HEK293 (cell line): Measurements from ENCODE around the gene BOLL.

Experiments used
- CTCF ChIA-PET: fragments of 350-600 bp; formaldehyde crosslinking; extraction: SDS; loops from one replicate; lab custom pipeline; 2021; ENCODE audit warnings: antibody characterized with exemption; lab: Yijun Ruan, JAX
- POLR2A ChIA-PET: fragments of 300-600 bp; formaldehyde crosslinking; extraction: SDS; loops from one replicate; lab custom pipeline; 2020; ENCODE audit warnings: antibody characterized with exemption, inconsistent platforms; lab: Yijun Ruan, JAX
- H3K27ac ChIP-seq: fragments of 200-500 bp; sonication (Bioruptor generic); 2 replicates; pipeline ENCODE4 v1.5.1; 2014; ENCODE audit warnings: low read depth, low read length, control low read depth, inconsistent platforms; ENCODE audit errors: extremely low read depth
- H3K36me3 ChIP-seq, 2 experiments: fragments of 200-500 bp in 1 of 2; sonication (Bioruptor generic) in 1 of 2; 1 replicate in 1 of 2; 2 replicates in 1 of 2; pipeline ENCODE4 v1.5.1; 2014 to 2017; ENCODE audit warnings: inconsistent platforms in 2 of 2, low read length in 2 of 2; ENCODE audit not compliant: control insufficient read depth in 2 of 2, insufficient read depth in 1 of 2
- H3K4me1 ChIP-seq: fragments of 200-500 bp; sonication (Bioruptor generic); 2 replicates; pipeline ENCODE4 v1.5.1; 2014; ENCODE audit warnings: mild to moderate bottlenecking, low read length, inconsistent platforms; ENCODE audit not compliant: control insufficient read depth, insufficient read depth
- H3K4me3 ChIP-seq: 2 replicates; pipeline ENCODE4 v1.5.1; 2011; ENCODE audit warnings: low read depth, mild to moderate bottlenecking, control low read depth, low read length, moderate library complexity
- H3K9me3 ChIP-seq: fragments of 200-500 bp; sonication (Bioruptor generic); 2 replicates; pipeline ENCODE4 v1.5.1; 2014; ENCODE audit warnings: low read depth, low read length, inconsistent platforms; ENCODE audit not compliant: control insufficient read depth, insufficient read depth
- SP2 ChIP-seq: fragments of 450-650 bp; formaldehyde crosslinking; IDR thresholded peaks from 2 replicates; pipeline ENCODE4 v1.5.1; 2016; ENCODE audit warnings: missing biosample characterization, missing genetic modification characterization
- ZNF155 ChIP-seq: fragments of 450-650 bp; formaldehyde crosslinking; IDR thresholded peaks from 2 replicates; pipeline ENCODE4 v1.5.1; 2016; ENCODE audit warnings: missing biosample characterization, missing genetic modification characterization
- ZNF19 ChIP-seq: fragments of 450-650 bp; formaldehyde crosslinking; IDR thresholded peaks from 2 replicates; pipeline ENCODE4; 2016; ENCODE audit warnings: missing biosample characterization, missing genetic modification characterization, low read depth
- ZNF391 ChIP-seq: fragments of 450-650 bp; formaldehyde crosslinking; IDR thresholded peaks from 2 replicates; pipeline ENCODE4 v1.5.1; 2016; ENCODE audit warnings: low read depth, missing biosample characterization, missing genetic modification characterization, borderline replicate concordance
- ZNF529 ChIP-seq: fragments of 450-650 bp; formaldehyde crosslinking; IDR thresholded peaks from 2 replicates; pipeline ENCODE4 v1.5.1; 2017; ENCODE audit warnings: missing genetic modification characterization, missing biosample characterization; ENCODE audit not compliant: insufficient replicate concordance
- ZNF585B ChIP-seq: fragments of 450-650 bp; formaldehyde crosslinking; IDR thresholded peaks from 2 replicates; pipeline ENCODE4 v1.5.1; 2016; ENCODE audit warnings: missing biosample characterization, missing genetic modification characterization
- ZNF654 ChIP-seq: fragments of 450-650 bp; formaldehyde crosslinking; IDR thresholded peaks from 2 replicates; pipeline ENCODE4 v1.5.1; 2016; ENCODE audit warnings: low read depth, missing biosample characterization, missing genetic modification characterization
- ZNF660 ChIP-seq: fragments of 450-650 bp; IDR thresholded peaks from 2 replicates; pipeline ENCODE4 v1.5.1; 2018; ENCODE audit warnings: missing biosample characterization, mild to moderate bottlenecking, missing genetic modification characterization
- ZNF677 ChIP-seq: fragments of 450-650 bp; IDR thresholded peaks from 2 replicates; pipeline ENCODE4 v1.5.0; 2018; ENCODE audit warnings: missing biosample characterization, mild to moderate bottlenecking, missing genetic modification characterization, moderate library complexity
- ZNF701 ChIP-seq: fragments of 450-650 bp; formaldehyde crosslinking; IDR thresholded peaks from 2 replicates; pipeline ENCODE4 v1.5.1; 2016; ENCODE audit warnings: missing biosample characterization, missing genetic modification characterization
- ZXDB ChIP-seq: fragments of 450-650 bp; formaldehyde crosslinking; IDR thresholded peaks from 2 replicates; pipeline ENCODE4 v1.5.1; 2016; ENCODE audit warnings: missing biosample characterization, missing genetic modification characterization
- TF ChIP-seq, protein P1 (sequence below): fragments of 450-650 bp; formaldehyde crosslinking; IDR thresholded peaks from 2 replicates; pipeline ENCODE4 v1.5.1; 2016; ENCODE audit warnings: missing biosample characterization, missing genetic modification characterization
- TF ChIP-seq, protein P2 (sequence below): fragments of 450-650 bp; formaldehyde crosslinking; IDR thresholded peaks from 2 replicates; pipeline ENCODE4 v1.5.1; 2016; ENCODE audit warnings: missing biosample characterization, missing genetic modification characterization
- TF ChIP-seq, protein P3 (sequence below): fragments of 450-650 bp; formaldehyde crosslinking; IDR thresholded peaks from 2 replicates; pipeline ENCODE4 v1.5.1; 2017; ENCODE audit warnings: missing biosample characterization, missing genetic modification characterization
- TF ChIP-seq, protein P4 (sequence below): fragments of 450-650 bp; formaldehyde crosslinking; conservative IDR thresholded peaks from 2 replicates; pipeline ENCODE4 v1.5.1; 2016; ENCODE audit warnings: low read depth, missing biosample characterization, missing genetic modification characterization

The BOLL gene

GRCh38 chr2:197821550-197822289, 36.6 kb upstream of the BOLL start (continued):
- TF ChIP-seq SP2 (no peak), ZNF677 (tag by site-specific recombination) (no peak), ZNF529 (tag by site-specific recombination) (no peak), ZNF19 (tag by site-specific recombination) (no peak)
- TF ChIP-seq, protein P1, sequence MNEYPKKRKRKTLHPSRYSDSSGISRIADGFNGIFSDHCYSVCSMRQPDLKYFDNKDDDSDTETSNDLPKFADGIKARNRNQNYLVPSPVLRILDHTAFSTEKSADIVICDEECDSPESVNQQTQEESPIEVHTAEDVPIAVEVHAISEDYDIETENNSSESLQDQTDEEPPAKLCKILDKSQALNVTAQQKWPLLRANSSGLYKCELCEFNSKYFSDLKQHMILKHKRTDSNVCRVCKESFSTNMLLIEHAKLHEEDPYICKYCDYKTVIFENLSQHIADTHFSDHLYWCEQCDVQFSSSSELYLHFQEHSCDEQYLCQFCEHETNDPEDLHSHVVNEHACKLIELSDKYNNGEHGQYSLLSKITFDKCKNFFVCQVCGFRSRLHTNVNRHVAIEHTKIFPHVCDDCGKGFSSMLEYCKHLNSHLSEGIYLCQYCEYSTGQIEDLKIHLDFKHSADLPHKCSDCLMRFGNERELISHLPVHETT (tag by site-specific recombination): no peak
- TF ChIP-seq, all 188 proteins: peak for 0

DNA sequence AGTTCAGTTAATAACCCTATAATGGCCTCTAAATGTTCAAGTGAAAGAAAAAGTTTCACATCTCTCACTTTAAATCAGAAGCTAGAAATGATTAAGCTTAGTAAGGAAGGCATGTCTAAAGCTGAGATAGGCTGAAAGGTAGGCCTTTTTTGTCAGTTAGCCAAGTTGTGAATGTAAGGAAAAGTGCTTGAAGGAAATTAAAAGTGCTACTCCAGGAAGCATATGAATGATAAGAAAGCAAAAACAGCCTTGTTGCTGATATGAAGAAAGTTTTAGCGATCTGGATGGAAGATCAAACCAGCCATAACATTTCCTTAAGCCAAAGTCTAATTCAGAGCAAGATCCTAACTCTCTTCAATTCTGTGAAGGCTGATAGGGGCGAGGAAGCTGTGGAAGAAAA, 29.4 kb upstream of the BOLL start:
- H3K4me3 ChIP-seq: no peak overlapping the region
- TF ChIP-seq ZNF701 (no peak), ZNF391 (tag by site-specific recombination) (no peak), ZNF155 (tag by site-specific recombination) (no peak)
- H3K9me3 ChIP-seq: no peaks in the 10 kb centered on the region
- no peaks in the 10 kb centered on the region for H3K36me3 ChIP-seq
- POLR2A ChIA-PET: no interaction called here
- no peak overlapping the region for H3K27ac ChIP-seq
- H3K4me1 ChIP-seq: no peaks in the 10 kb centered on the region
- CTCF ChIA-PET: interaction anchor here (0.6 to 1.6 kb wide), 5 partner anchors 46 to 914 kb away, joined by 3 to 6 read pairs (median 4); no protein-coding TSS in a partner anchor

GRCh38 chr2:197813093-197813787, 28.1 kb upstream of the BOLL start:
- H3K27ac ChIP-seq: no peak overlapping the region
- H3K4me1 ChIP-seq: no peaks in the 10 kb centered on the region
- ChIA-PET CTCF (interaction anchor here (0.6 to 1.7 kb wide), 32 partner anchors 9 to 1228 kb away, joined by 3 to 10 read pairs (median 3); partner anchors contain the start of gene PLCL1), POLR2A (no interaction called here)
- H3K36me3 ChIP-seq: no peaks in the 10 kb centered on the region
- no peak overlapping the region for H3K4me3 ChIP-seq
- no peaks in the 10 kb centered on the region for H3K9me3 ChIP-seq
- peak; percentile 78 for TF ChIP-seq ZNF660 (tag by site-specific recombination)
- TF ChIP-seq ZNF654 (tag by site-specific recombination): 0 out of 2 replicates have a peak, but pooled peaks have one; percentile 1
- TF ChIP-seq ZNF585B (tag by site-specific recombination): no peak
- TF ChIP-seq, all 188 proteins: peak for 2

GRCh38 chr2:197810491-197810890, 25.4 kb upstream of the BOLL start:
- H3K9me3 ChIP-seq: no peaks in the 10 kb centered on the region
- no peak overlapping the region for H3K4me3 ChIP-seq
- CTCF ChIA-PET: interaction anchor here (1.6 kb wide), 2 partner anchors 14 to 487 kb away, joined by 3 read pairs; no protein-coding TSS in a partner anchor
- POLR2A ChIA-PET: no interaction called here
- H3K36me3 ChIP-seq: no peaks in the 10 kb centered on the region
- no peaks in the 10 kb centered on the region for H3K4me1 ChIP-seq
- no peak overlapping the region for H3K27ac ChIP-seq
- TF ChIP-seq, protein P2, sequence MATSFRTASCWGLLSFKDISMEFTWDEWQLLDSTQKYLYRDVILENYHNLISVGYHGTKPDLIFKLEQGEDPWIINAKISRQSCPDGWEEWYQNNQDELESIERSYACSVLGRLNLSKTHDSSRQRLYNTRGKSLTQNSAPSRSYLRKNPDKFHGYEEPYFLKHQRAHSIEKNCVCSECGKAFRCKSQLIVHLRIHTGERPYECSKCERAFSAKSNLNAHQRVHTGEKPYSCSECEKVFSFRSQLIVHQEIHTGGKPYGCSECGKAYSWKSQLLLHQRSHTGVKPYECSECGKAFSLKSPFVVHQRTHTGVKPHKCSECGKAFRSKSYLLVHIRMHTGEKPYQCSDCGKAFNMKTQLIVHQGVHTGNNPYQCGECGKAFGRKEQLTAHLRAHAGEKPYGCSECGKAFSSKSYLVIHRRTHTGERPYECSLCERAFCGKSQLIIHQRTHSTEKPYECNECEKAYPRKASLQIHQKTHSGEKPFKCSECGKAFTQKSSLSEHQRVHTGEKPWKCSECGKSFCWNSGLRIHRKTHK (tag by site-specific recombination): no peak
- TF ChIP-seq, protein P3, sequence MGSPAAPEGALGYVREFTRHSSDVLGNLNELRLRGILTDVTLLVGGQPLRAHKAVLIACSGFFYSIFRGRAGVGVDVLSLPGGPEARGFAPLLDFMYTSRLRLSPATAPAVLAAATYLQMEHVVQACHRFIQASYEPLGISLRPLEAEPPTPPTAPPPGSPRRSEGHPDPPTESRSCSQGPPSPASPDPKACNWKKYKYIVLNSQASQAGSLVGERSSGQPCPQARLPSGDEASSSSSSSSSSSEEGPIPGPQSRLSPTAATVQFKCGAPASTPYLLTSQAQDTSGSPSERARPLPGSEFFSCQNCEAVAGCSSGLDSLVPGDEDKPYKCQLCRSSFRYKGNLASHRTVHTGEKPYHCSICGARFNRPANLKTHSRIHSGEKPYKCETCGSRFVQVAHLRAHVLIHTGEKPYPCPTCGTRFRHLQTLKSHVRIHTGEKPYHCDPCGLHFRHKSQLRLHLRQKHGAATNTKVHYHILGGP (tag by site-specific recombination): no peak
- TF ChIP-seq ZNF529 (tag by site-specific recombination): no peak
- TF ChIP-seq, protein P4, sequence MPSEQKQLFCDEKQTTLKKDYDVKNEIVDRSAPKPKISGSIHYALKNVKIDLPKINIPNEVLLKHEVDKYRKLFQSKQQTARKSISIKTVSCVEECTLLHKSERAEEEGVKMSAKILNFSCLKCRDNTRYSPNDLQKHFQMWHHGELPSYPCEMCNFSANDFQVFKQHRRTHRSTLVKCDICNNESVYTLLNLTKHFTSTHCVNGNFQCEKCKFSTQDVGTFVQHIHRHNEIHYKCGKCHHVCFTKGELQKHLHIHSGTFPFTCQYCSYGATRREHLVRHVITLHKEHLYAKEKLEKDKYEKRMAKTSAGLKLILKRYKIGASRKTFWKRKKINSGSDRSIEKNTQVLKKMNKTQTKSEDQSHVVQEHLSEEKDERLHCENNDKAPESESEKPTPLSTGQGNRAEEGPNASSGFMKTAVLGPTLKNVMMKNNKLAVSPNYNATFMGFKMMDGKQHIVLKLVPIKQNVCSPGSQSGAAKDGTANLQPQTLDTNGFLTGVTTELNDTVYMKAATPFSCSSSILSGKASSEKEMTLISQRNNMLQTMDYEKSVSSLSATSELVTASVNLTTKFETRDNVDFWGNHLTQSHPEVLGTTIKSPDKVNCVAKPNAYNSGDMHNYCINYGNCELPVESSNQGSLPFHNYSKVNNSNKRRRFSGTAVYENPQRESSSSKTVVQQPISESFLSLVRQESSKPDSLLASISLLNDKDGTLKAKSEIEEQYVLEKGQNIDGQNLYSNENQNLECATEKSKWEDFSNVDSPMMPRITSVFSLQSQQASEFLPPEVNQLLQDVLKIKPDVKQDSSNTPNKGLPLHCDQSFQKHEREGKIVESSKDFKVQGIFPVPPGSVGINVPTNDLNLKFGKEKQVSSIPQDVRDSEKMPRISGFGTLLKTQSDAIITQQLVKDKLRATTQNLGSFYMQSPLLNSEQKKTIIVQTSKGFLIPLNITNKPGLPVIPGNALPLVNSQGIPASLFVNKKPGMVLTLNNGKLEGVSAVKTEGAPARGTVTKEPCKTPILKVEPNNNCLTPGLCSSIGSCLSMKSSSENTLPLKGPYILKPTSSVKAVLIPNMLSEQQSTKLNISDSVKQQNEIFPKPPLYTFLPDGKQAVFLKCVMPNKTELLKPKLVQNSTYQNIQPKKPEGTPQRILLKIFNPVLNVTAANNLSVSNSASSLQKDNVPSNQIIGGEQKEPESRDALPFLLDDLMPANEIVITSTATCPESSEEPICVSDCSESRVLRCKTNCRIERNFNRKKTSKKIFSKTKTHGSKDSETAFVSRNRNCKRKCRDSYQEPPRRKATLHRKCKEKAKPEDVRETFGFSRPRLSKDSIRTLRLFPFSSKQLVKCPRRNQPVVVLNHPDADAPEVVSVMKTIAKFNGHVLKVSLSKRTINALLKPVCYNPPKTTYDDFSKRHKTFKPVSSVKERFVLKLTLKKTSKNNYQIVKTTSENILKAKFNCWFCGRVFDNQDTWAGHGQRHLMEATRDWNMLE (tag by site-specific recombination): 0 out of 2 replicates have a peak, but pooled peaks have one; percentile 11
- no peak for TF ChIP-seq ZXDB (tag by site-specific recombination)
